ENCODE results near the gene PDLIM1. TPM values are rescaled to one million over a fixed set of nuclear protein-coding genes. Genes with fewer than 3 reads are reported as not detected.

The PDLIM1 gene
- total and polyA plus RNA-seq, 12 donors: 0.89 to 63.3 (median 31.2) TPM

GRCh38 chr10:95260909-95261552, 29.8 kb downstream of the PDLIM1 start:
- peaks cover 0 to 7% of the 10 kb centered on the region in 2 donors for H3K4me1 ChIP-seq (replicated peaks in 1 of 2)
- no peak overlapping the region for H3K4me3 ChIP-seq
- 75 to 81% (median 79%) methylated on average over 3 to 4 of the region's 4 CpGs for WGBS, 4 donors
- H3K9me3 ChIP-seq (replicated peaks in 1 of 3): no peaks in the 10 kb centered on the region
- H3K36me3 ChIP-seq (replicated peaks in 1 of 2): peaks cover 0 to 6% of the 10 kb centered on the region in 2 donors
- no peak for DNase-seq
- intact Hi-C loops (cut with DNase I): no loop called here
- H3K27ac ChIP-seq: peak overlapping the region in 3 of 5 donors; percentile 21 to 64 (median 42)
- H3K27me3 ChIP-seq: no peaks in the 10 kb centered on the region
- no peak for TF ChIP-seq POLR2A (IDR thresholded peaks at IDR 0.05)
- no peak for TF ChIP-seq CTCF (IDR thresholded peaks at IDR 0.05)

DNA sequence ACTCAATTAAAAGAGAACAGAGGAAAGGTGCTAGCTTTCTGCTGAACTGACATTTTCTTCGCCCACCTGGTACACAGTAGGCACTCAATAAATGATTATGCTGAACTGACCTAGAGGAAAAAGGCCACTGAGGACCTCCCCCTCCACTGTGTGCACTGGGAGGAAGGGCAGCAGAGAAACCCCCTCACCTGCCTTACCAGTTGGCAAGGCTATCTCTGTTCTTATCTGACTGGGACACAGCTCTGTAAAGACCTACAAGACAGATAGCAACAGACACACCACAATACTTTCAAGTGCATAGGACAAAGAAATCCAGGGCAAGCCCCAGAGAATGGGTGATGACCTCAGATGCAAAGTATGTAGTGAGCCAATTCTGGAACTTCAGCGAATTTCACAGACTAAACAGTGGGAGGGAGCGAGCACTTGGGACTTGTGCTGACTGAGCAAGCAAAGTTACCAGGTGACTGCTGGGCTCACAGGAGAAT, 30.4 kb downstream of the PDLIM1 start:
- Histone ChIP-seq H3K4me1 (replicated peaks in 1 of 2) (peaks cover 0 to 7% of the 10 kb centered on the region in 2 donors), H3K27ac (peak overlapping the region in 2 of 5 donors; percentile 42 to 64), H3K36me3 (replicated peaks in 1 of 2) (peaks cover 0 to 6% of the 10 kb centered on the region in 2 donors), H3K27me3 (no peaks in the 10 kb centered on the region), H3K9me3 (replicated peaks in 1 of 3) (no peaks in the 10 kb centered on the region), H3K4me3 (no peak overlapping the region)
- 62 to 94% (median 82%) methylated on average over 3 of the region's 3 CpGs for WGBS, 4 donors
- intact Hi-C loops (cut with DNase I): no loop called here
- peak in 2 of 7 donors; percentile 23 to 24 for DNase-seq
- TF ChIP-seq CTCF (IDR thresholded peaks at IDR 0.05) (no peak), POLR2A (IDR thresholded peaks at IDR 0.05) (no peak)

DNA sequence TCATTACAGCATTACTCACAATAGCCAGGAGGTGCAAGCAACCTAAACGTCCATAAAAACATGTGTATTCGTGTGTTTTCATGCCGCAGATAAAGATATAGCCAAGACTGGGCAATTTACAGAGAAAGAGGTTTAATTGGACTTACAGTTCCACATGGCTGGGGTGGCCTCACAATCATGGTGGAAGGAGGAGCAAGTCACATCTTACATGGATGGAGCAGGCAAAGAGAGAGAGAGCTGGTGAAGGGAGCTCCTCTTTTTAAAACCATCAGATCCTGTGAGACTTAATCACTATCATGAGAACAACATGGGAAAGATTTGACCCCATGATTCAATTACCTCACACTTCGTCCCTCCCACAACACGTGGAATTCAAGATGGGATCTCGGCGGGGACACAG, 33.0 kb downstream of the PDLIM1 start:
- Histone ChIP-seq H3K27me3 (no peaks in the 10 kb centered on the region), H3K4me3 (no peak overlapping the region), H3K4me1 (replicated peaks in 1 of 2) (peaks cover 0 to 7% of the 10 kb centered on the region in 2 donors), H3K9me3 (replicated peaks in 1 of 3) (no peaks in the 10 kb centered on the region), H3K27ac (no peak overlapping the region), H3K36me3 (replicated peaks in 1 of 2) (peaks cover 0 to 6% of the 10 kb centered on the region in 2 donors)
- no peak for TF ChIP-seq POLR2A (IDR thresholded peaks at IDR 0.05)
- no peak for TF ChIP-seq CTCF (IDR thresholded peaks at IDR 0.05)
- WGBS, 4 donors: 89 to 95% (median 93%) methylated on average over 7 of the region's 7 CpGs
- intact Hi-C loops (cut with DNase I): no loop called here
- DNase-seq: no peak

DNA sequence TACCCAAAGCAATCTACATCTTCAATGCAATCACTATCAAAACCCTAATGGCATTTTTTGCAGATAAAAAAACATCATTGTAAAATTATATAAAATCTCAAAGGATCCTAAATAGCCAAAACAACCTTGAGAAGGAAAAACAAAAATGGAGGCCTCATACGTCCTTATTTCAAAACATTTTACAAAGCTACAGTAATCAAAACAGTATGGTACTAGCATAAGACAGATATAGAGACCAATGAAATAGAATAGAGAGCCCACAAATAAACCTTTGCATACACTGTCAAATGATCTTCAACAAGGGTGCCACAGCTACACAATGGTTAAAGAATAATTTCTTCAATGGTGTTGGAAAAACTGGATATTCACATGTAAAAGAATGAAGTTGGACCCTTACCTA, 34.5 kb downstream of the PDLIM1 start:
- TF ChIP-seq CTCF (IDR thresholded peaks at IDR 0.05) (no peak), POLR2A (IDR thresholded peaks at IDR 0.05) (no peak)
- intact Hi-C loops (cut with DNase I): no loop called here
- no peaks in the 10 kb centered on the region for H3K27me3 ChIP-seq
- H3K27ac ChIP-seq: no peak overlapping the region
- H3K36me3 ChIP-seq (replicated peaks in 1 of 2): peaks cover 0 to 6% of the 10 kb centered on the region in 2 donors
- DNase-seq: no peak
- peaks cover 0 to 6% of the 10 kb centered on the region in 2 donors for H3K4me1 ChIP-seq (replicated peaks in 1 of 2)
- no peak overlapping the region for H3K4me3 ChIP-seq
- 68 to 83% (median 74%) methylated on average over 1 of the region's 1 CpG for WGBS, 4 donors
- H3K9me3 ChIP-seq (replicated peaks in 1 of 3): no peaks in the 10 kb centered on the region

Data from adrenal gland (tissue), 12 donors.